ENCODE measurements around the gene PGS1.

PGS1 gene

GRCh38 chr17:78345791-78346494, 32.5 kb upstream of the PGS1 start:
- H3K27ac ChIP-seq = no peak overlapping the region
- no peak for DNase-seq (ENCODE audit: low read depth, low spot score)

DNA sequence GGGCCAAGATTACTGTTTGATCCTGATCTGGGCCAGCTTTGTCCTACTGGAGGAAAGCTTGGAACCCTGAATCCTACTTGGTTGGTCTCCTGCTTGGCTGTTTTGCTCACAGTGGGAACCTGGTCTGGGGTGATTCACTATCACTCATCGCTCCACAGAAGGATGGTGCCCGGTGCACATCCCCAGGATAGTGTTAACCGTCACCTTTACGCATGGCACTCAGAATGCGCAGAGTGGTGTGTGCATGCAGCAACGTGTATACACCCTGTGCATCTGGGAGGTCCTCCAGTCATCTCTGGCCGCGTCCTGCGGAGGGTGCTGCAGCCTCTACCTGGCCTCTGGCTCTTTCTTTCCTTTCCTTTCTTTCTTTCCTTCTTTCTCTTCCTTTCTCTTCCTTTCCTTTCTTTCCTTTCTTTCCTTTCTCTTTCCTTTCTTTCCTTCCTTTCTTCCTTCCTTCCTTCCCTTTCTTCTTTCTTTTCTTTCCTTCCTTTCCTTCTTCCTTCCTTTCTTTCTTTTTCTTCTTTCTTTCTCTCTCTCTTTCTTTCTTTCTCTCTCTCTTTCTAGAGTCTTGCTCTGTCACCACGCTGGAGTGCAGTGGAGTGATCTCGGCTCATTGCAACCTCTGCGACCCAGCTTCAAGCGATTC, 31.7 kb upstream of the PGS1 start:
- no peak for DNase-seq (ENCODE audit: low read depth, low spot score)
- H3K27ac ChIP-seq = no peak overlapping the region

GRCh38 chr17:78347453-78347852, 31.0 kb upstream of the PGS1 start:
- no peak for DNase-seq (ENCODE audit: low read depth, low spot score)
- no peak overlapping the region for H3K27ac ChIP-seq

GRCh38 chr17:78348055-78348770, 30.2 kb upstream of the PGS1 start:
- no peak overlapping the region for H3K27ac ChIP-seq

DNA sequence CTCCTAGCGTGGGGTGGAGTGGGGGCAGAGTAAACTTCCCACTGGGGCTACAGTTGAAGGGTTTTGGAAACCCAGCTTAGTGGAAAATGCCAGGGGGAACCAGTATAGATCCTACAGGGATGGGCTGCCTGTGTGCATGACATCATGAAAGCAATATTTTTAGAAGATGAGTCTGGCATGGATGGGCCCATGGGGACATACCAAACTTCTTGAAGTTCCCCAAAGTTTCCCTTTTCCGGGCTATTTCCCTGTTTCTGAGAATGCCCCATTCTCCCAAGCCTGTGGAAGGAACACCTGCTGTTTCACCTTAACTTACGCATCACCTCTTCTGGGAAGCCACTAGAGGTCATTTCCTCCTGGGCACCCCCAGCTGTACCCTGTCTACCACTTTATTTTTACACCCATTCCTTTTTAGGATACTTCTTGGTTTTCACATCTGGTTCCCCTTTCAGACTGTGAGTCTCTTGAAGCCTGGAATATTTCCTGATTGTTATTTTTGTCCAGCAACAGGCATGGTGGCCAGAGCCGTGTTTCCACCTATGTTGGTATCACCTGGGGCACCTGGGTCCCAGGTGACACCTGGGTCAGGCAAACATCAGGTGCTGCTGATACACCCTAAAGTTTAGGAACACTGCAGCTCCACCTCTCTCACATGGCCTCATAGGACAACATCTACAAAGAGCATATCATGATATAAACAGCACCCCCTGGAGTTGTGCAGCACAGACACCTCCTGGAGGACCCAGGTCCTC, 28.4 kb upstream of the PGS1 start:
- no peak overlapping the region for H3K27ac ChIP-seq
- no peak for DNase-seq (ENCODE audit: low read depth, low spot score)

More at GRCh38 chr17:78348055-78348770, 30.2 kb upstream of the PGS1 start:
- DNase-seq (ENCODE audit: low read depth, low spot score) = no peak

DNA sequence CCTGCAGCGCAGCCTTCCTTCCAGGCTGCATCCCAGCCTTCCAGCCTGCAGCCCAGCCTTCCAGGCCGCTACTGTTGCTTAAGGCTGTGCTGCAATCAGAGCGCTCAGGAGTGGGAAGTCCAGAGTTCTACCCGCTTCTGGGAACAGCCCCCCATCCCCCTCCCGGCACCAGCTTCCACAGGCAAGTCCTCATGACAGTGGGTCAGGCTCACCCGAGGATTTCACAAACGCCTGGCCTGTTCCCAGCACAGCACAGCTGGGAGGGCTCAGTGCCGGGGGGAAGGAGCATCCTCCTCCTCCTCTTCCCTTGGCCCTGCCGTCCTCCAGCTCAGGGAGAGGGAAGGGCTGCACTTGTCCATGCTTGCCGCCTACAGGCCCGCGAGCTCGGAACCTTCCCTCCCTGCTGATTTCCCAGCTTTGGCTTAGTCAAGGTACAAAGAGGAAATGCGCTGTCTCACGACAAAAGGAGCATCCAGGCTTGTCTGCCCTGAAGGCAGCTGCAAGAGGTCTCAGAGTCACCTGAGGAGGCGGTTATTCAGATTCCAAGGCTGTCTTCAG, 26.9 kb upstream of the PGS1 start:
- peak overlapping the region; percentile 85 for H3K27ac ChIP-seq
- peak; percentile 93 for DNase-seq (ENCODE audit: low read depth, low spot score)

- peak overlapping the region; percentile 85 for H3K27ac ChIP-seq
- DNase-seq (ENCODE audit: low read depth, low spot score) = no peak
Measured at GRCh38 chr17:78353834-78354233, 24.6 kb upstream of the PGS1 start.

DNA sequence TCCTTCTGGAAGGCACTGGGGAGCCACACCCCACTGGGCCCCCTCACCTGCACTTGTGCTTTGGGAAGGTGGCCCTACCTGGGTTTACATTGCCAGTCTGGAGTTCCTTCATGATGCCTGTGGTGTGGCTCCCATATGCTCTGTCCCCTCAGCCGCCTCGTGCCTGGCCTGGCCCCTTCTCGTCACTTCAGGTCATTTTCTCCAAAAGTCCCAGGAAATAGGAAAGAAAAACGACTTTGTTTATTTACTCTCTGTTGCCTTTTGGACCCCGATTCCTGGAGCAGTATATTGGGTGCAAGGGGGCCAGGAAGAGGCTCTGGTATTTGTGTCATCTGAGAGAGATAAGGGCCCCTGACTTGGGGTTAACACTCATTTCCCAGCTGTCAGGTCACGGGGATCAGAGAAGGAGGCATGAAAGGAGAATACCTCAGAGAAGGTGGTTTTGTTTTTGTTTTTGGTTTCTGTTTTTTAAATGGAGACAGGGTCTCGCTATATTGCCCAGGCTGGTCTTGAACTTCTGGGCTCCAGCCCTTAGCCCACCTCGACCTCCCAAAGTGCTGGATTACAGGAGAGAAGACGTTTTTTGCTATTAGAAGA, 23.3 kb upstream of the PGS1 start:
- no peak for DNase-seq (ENCODE audit: low read depth, low spot score)
- H3K27ac ChIP-seq = no peak overlapping the region

- peak overlapping the region; percentile 55 for H3K27ac ChIP-seq
Measured at GRCh38 chr17:78355701-78356100, 22.7 kb upstream of the PGS1 start.

GRCh38 chr17:78356101-78356713, 22.2 kb upstream of the PGS1 start:
- peak overlapping the region; percentile 55 for H3K27ac ChIP-seq
- DNase-seq (ENCODE audit: low read depth, low spot score) = peak; percentile 97

More at GRCh38 chr17:78355701-78356100, 22.7 kb upstream of the PGS1 start:
- no peak for DNase-seq (ENCODE audit: low read depth, low spot score)

- peak overlapping the region; percentile 55 for H3K27ac ChIP-seq
- DNase-seq (ENCODE audit: low read depth, low spot score) = no peak
Measured at GRCh38 chr17:78357177-78357586, 21.3 kb upstream of the PGS1 start.

DNA sequence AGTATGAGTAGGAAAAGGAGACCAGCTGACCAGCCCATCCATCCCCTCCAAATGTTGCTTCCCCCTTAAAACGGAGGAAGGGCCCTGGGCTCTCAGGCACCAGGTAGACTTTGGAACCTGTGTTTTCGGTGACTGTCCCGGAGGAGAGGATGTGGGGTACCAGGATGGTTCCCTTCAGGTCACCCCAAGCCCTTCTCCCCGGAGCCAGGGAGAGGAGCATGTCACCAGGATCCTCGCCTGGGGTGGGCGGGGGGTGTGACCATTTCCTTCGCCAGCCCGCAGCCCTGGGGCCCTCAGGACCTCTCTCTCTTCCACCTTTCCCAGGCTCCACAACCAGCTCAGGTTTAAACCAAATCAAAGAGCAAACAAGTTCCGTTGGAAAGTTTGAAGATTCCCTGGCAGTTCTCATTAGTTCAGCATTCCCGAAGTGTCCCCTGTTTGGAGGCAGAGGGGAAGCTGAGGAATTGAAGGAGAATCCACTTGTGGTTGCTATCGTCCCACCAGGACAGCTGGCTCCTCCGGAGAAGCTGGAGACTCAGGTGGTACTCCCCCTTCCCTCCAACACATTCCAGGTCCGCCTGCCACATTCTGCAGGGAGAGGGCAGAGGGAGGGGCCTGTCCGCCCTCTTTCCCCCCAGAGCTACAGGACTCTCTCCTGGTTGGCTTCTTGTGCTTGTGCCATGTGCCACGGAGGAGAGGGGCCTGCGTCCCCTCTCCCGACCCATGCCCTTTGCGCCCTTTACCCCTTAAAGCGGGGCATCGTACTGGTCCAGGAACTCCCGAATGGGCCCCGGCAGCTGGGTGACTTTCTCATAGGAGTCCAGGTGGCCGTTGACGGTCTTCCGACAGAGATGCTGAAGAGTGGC, 20.5 kb upstream of the PGS1 start:
- DNase-seq (ENCODE audit: low read depth, low spot score) = no peak
- H3K27ac ChIP-seq = peak overlapping the region; percentile 55

DNA sequence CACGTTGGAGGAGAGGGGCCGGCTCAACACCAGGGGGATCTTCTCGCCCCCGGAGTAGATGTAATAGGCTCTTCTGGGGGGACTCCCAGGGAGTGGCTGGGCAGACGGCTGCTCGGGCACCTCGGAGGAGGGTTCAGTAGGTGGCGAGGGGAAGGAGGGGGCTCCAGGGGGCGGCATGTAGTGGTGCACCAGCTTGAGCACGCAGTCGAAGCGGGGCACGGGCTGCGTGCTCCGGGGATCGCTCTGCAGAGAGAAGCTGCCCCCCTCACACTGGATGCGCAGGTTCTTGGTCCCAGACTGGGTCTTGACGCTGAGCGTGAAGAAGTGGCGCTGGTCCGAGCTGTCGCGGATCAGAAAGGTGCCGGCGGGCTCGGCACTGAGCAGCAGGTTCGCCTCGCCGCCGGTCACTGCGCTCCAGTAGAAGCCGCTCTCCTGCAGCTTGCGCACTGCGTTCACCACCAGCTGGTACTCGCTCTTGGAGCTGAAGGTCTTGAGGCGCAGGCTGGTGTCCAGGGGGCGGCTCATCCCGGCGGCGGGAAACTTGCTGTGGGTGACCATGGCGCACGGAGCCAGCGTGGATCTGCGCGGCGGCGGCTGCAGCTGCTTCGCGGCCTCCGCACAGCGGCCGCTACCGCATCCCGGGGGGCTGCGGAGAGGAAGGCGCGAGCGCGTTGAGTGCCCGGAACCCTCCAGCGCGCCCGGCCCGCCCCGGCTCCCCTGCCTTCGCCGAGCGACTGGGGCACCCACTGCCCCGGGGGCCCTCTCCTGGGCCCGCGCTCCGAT, 19.7 kb upstream of the PGS1 start:
- H3K27ac ChIP-seq = peak overlapping the region; percentile 69
- no peak for DNase-seq (ENCODE audit: low read depth, low spot score)

DNA sequence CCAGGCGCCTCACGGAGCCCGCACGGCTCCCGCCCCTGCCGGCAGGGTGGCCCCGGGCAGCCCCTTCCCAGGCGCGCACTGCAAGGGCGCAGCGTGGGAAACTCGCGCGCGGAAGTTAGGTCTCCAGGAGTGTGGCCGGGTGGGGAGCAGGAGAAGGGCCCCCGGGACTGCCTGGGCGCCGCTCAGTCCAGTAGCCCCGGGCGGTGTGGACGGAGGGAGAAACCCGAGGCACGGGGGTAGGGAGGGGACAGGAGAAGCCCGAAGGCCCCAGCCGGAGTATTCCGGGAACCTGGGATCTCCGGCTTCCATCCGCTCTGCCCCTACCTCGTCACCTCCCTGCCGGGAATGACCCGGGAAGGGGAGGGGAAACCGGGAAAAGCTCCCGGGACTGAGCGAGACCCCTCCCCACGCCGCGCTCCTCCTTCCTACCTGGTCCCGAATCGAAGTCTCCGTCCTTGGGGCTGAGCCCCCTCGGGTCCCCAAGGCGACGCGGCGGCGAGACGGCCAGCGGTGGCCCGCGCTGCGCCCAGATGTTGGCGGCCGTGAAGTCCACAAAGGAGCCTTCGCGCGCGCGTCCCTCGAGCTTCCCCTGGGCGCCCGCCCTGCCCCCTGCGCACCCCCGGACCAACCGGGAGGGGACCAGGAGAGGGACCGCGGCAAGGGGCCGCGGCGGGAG, 19.0 kb upstream of the PGS1 start:
- H3K27ac ChIP-seq = peak overlapping the region; percentile 69
- no peak for DNase-seq (ENCODE audit: low read depth, low spot score)

DNA sequence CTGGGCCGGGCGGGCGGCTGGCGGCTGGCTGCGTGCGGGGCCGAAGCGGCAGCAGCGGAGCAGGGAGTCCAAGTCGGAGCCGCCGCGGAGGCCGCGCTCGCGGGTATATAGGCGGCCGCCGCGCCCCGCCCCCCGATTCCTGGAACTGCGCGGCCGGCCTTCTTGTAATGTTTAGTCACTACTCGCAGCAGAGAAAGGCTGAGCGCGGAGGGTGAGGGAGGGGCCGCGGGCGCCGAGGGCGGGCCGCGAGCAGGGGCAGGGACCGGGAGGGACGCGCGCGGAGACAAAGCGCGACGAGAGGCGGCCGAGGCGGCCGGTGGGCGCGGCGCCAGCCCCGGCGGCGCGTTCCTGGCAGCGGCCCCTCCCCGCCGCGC, 18.5 kb upstream of the PGS1 start, which contains the start of gene SOCS3:
Gene SOCS3, minus strand, starts transcription at position 81 of the 374 bp plus-strand sequence. CDS start 982 bp downstream, outside the sequence.
- H3K27ac ChIP-seq = peak within 1 kb of the TSS; percentile 69
- DNase-seq (ENCODE audit: low read depth, low spot score) = peak; percentile 80

DNA sequence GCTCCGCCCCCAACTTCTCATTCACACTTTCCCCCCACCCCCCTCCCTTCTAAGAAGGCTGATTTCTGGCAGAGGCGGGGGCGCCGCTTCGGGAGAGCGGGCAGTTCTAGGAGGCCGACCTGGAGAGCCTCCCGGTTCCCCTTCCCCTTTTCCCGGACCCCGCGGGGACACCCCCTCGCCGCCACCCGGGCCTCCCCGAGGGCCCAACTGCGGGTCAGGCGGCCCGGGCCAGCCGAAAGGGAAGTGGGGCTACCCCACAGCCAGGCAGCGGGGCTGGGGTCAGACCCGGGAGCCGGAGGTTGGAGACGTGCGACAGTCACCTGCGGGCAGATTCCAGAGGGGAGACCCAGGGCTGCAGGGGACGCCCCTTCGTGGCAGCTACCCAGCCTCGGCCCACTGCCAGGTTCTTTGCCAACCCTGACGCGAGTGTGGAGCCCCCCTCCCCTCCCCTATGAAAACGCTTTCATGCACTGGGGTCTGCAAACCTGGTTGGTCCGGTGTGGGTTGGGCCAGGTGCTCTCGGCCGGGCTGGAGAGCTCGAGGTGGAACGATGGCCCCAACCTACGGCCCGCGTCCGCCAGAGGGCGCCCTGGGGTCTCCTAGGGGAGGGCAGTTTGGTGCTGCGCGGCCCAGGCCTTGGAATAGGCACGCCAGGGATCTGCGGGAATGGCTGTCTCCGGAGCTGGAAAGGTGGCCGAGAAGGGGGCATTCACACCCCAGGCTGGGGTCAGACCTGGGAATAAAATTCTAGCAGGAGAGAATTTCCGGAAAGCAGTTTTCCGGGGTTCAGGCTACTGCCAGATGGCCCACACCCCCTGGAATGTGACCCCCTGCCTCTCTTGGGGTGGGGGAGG, 17.9 kb upstream of the PGS1 start:
- no peak for DNase-seq (ENCODE audit: low read depth, low spot score)
- H3K27ac ChIP-seq = peak overlapping the region; percentile 69

Measured in epithelial cell of prostate (primary cell).